ENCODE data around the gene ALDH8A1. TPM values are rescaled to one million over a fixed set of nuclear protein-coding genes. Genes with fewer than 3 reads are reported as not detected.
"Not testable (repeated sequence)": the region's sequence is repeated elsewhere in the genome, so short reads cannot be mapped to it uniquely, and the experiment has no call there.

ALDH8A1 gene
- total and polyA plus RNA-seq, 7 donors: 0.58 to 3.8 (median 1.2) TPM; not detected in 2

DNA sequence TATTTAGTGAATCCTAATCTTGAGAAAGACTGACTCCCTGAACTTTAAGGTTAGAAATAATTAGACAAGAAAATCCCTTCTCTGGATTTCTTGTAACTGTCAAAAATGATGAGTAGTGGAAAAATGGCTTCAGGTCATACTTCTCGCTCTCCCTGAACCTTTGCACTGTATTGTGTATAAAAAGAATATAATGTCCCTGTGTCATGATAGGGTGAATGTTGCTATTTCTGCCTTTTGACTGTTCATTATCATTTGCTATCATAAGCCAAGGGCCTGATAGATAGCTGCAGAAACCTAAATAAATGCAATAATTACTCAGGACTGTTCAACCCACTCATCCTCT lies 39.3 kb downstream of the ALDH8A1 start:
- whole genome bisulfite sequencing, 2 donors: 92 to 93% methylated on average over 1 of the region's 1 CpG
- intact Hi-C loops (cut with DNase I): no loop called here
- H3K27ac ChIP-seq: peak overlapping the region in 1 of 4 donors; percentile 82

GRCh38 chr6:134909701-134910592 lies 40.0 kb downstream of the ALDH8A1 start:
- no peak overlapping the region for H3K4me3 ChIP-seq

More for the DNA sequence above, 39.3 kb downstream of the ALDH8A1 start:
- Histone ChIP-seq H3K4me3 (no peak overlapping the region), H3K36me3 (no peaks in the 10 kb centered on the region), H3K27me3 (no peaks in the 10 kb centered on the region), H3K4me1 (peaks cover 0 to 16% (median 5%) of the 10 kb centered on the region in 4 donors), H3K9me3 (no peaks in the 10 kb centered on the region)
- TF ChIP-seq, protein P1, sequence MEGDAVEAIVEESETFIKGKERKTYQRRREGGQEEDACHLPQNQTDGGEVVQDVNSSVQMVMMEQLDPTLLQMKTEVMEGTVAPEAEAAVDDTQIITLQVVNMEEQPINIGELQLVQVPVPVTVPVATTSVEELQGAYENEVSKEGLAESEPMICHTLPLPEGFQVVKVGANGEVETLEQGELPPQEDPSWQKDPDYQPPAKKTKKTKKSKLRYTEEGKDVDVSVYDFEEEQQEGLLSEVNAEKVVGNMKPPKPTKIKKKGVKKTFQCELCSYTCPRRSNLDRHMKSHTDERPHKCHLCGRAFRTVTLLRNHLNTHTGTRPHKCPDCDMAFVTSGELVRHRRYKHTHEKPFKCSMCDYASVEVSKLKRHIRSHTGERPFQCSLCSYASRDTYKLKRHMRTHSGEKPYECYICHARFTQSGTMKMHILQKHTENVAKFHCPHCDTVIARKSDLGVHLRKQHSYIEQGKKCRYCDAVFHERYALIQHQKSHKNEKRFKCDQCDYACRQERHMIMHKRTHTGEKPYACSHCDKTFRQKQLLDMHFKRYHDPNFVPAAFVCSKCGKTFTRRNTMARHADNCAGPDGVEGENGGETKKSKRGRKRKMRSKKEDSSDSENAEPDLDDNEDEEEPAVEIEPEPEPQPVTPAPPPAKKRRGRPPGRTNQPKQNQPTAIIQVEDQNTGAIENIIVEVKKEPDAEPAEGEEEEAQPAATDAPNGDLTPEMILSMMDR (IDR thresholded peaks at IDR 0.05): no peak
- TF ChIP-seq EP300 (IDR thresholded peaks at IDR 0.05) (no peak), POLR2A (IDR thresholded peaks at IDR 0.05) (no peak), POLR2AphosphoS5 (IDR thresholded peaks at IDR 0.05) (no peak)
- DNase-seq: no peak

DNA sequence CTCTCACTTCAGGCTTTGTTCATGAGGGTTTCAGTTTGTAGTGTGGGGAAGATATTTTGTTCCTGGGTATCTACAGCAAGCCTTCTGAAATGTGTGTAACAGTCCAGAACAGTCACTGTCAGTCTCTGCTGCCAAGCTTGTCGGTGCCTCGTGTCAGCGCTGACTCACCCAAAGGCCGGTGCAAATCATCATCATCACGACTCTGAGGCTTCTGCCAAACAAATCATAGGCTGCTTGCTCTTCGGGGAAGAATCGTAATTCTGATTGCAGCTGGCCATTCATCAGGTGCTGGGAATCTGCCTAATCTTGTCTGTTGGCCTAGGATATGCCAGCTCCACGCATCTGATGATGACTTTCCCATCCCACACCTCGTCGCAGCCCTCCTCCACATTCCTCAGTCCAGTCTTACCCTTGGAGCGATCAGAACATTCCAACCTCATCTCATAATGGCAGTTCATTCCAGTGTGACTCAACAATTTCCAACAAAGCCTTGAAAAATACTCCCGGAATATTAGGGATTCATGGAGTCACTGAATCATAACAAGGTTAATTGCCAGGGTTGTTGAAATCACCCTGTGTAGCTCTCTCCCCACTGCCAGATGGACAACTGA lies 40.9 kb downstream of the ALDH8A1 start:
- Histone ChIP-seq H3K27me3 (no peaks in the 10 kb centered on the region), H3K4me3 (no peak overlapping the region), H3K36me3 (no peaks in the 10 kb centered on the region), H3K4me1 (peaks cover 0 to 16% (median 5%) of the 10 kb centered on the region in 4 donors), H3K9me3 (no peaks in the 10 kb centered on the region), H3K27ac (peak overlapping the region; percentile 21 to 82 (median 59))
- WGBS, 2 donors: 74 to 78% methylated on average over 12 of the region's 12 CpGs
- peak; percentile 91 for DNase-seq
- TF ChIP-seq POLR2AphosphoS5 (IDR thresholded peaks at IDR 0.05) (peak; percentile 32 to 71 (median 60)), POLR2A (IDR thresholded peaks at IDR 0.05) (no peak), EP300 (IDR thresholded peaks at IDR 0.05) (peak in 1 of 4 donors; percentile 14)
- intact Hi-C loops (cut with DNase I): no loop called here

More at GRCh38 chr6:134909701-134910592, 40.0 kb downstream of the ALDH8A1 start:
- H3K27me3 ChIP-seq: no peaks in the 10 kb centered on the region
- peak overlapping the region in 3 of 4 donors; percentile 7 to 82 (median 58) for H3K27ac ChIP-seq
- H3K4me1 ChIP-seq: peaks cover 0 to 16% (median 5%) of the 10 kb centered on the region in 4 donors
- TF ChIP-seq POLR2A (IDR thresholded peaks at IDR 0.05) (no peak), POLR2AphosphoS5 (IDR thresholded peaks at IDR 0.05) (no peak), EP300 (IDR thresholded peaks at IDR 0.05) (no peak)
- TF ChIP-seq, protein P1 (IDR thresholded peaks at IDR 0.05): no peak
- H3K36me3 ChIP-seq: no peaks in the 10 kb centered on the region
- H3K9me3 ChIP-seq: no peaks in the 10 kb centered on the region
- DNase-seq: no peak
- 60 to 73% methylated on average over 11 of the region's 11 CpGs for WGBS, 2 donors
- intact Hi-C loops (cut with DNase I): no loop called here

GRCh38 chr6:134904731-134905130 lies 45.2 kb downstream of the ALDH8A1 start:
- H3K4me3 ChIP-seq; H3K27ac ChIP-seq; intact Hi-C loops (cut with DNase I); H3K36me3 ChIP-seq; H3K27me3 ChIP-seq; H3K9me3 ChIP-seq; DNase-seq; H3K4me1 ChIP-seq: not testable (repeated sequence)
- 97% methylated on average over 42 of the region's 42 CpGs for WGBS, 2 donors

GRCh38 chr6:134903448-134903847 lies 46.5 kb downstream of the ALDH8A1 start:
- intact Hi-C loops (cut with DNase I): no loop called here
- 83 to 94% methylated on average over 9 of the region's 9 CpGs for WGBS, 2 donors
- Histone ChIP-seq H3K4me3 (no peak overlapping the region), H3K27me3 (no peaks in the 10 kb centered on the region), H3K9me3 (no peaks in the 10 kb centered on the region), H3K27ac (peak overlapping the region in 1 of 4 donors; percentile 57), H3K4me1 (peaks cover 0 to under 1% (median 0%) of the 10 kb centered on the region in 4 donors), H3K36me3 (no peaks in the 10 kb centered on the region)
- TF ChIP-seq POLR2A (IDR thresholded peaks at IDR 0.05) (no peak), EP300 (IDR thresholded peaks at IDR 0.05) (no peak), POLR2AphosphoS5 (IDR thresholded peaks at IDR 0.05) (no peak)
- TF ChIP-seq, protein P1 (IDR thresholded peaks at IDR 0.05): no peak
- no peak for DNase-seq
